HL-60 (cell line): Measurements from ENCODE around the gene BCL11A.
A peak's percentile ranks its signal among the peaks of the same experiment; 100 is the strongest.

ENCODE experiments used
- DNase-seq, 2 experiments: peaks; one replicate each; pipeline ENCODE4 v3.0.0-alpha.2; 2010 to 2020; ENCODE audit warnings: low read depth in 1 of 2, low spot score in 1 of 2
- H3K27ac ChIP-seq: fragments of 250-450 bp; sonication (Bioruptor Pico); replicated peaks from 2 replicates; pipeline ENCODE4 v1.5.1; 2020; ENCODE audit warnings: mild to moderate bottlenecking, moderate library complexity
- H3K27me3 ChIP-seq: fragments of 250-450 bp; sonication (Bioruptor Pico); 2 replicates; pipeline ENCODE4 v1.5.1; 2021; ENCODE audit warnings: mild to moderate bottlenecking, moderate library complexity; ENCODE audit not compliant: insufficient read depth, poor library complexity, severe bottlenecking
- H3K4me3 ChIP-seq: replicated peaks from 2 replicates; pipeline ENCODE4 v1.5.1; 2011; ENCODE audit warnings: mild to moderate bottlenecking, control low read depth, low read length; ENCODE audit not compliant: insufficient read depth
- GABPA ChIP-seq: IDR thresholded peaks from 2 replicates; pipeline ENCODE4 v1.6.1; 2012; ENCODE audit warnings: low read depth
- POLR2AphosphoS5 ChIP-seq: IDR thresholded peaks from 2 replicates; pipeline ENCODE4 v1.6.1; 2012; ENCODE audit warnings: low read depth
- SPI1 ChIP-seq: IDR thresholded peaks from 2 replicates; pipeline ENCODE4 v1.6.1; 2012; ENCODE audit warnings: low read depth, mild to moderate bottlenecking, borderline replicate concordance
- TF ChIP-seq, protein P1 (sequence below): IDR thresholded peaks from 2 replicates; pipeline ENCODE4 v1.6.1; 2012; ENCODE audit warnings: low read depth; ENCODE audit not compliant: insufficient replicate concordance
- TF ChIP-seq, protein P2 (sequence below): IDR thresholded peaks from one replicate; pipeline ENCODE4 v1.5.1; 2011; ENCODE audit warnings: low read length, control low read depth, inconsistent platforms; ENCODE audit not compliant: insufficient read depth

The BCL11A gene

DNA sequence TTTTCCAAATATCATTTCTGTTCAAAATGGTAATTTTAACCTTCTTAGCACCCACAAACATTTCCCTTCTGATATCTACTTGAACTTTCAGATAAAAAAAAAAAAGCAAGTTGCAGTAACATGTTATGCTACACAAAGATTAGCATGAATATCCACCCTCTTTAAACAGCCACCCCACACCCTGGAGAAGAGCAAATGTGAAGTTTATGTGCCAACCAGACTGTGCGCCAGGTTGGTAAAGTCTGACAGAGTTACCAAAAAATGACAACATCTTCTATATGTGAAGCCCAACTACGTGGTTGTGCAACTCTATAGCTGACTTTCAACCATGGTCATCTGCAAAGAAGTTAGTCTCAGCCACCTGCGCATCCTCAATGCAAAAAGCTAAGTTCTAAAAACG is 62.6 kb downstream of the BCL11A start:
- H3K27me3 ChIP-seq: no peaks in the 10 kb centered on the region
- H3K27ac ChIP-seq: no peak overlapping the region
- peak in 1 of 2 experiments; percentile 38 for DNase-seq
- TF ChIP-seq GABPA (no peak), POLR2AphosphoS5 (no peak)
- no peak overlapping the region for H3K4me3 ChIP-seq

DNA sequence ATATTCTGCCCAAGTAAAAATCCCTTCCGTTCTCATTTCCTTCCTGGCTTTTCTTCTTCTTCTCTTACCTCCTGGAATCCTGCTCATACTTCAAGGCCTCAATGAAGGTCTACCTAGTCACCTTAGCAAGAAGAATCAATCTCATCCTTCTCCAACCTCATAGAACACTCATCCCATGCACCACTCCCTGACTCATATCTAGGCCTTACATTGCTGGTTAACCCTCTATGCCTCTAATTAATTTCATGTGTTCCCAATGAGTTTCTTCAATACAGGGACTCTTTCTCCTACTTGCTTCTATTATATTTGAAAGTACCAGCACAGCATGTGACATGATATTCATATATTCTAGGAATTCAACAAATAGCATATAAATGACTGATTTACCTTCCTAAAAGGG is 63.0 kb downstream of the BCL11A start:
- Histone ChIP-seq H3K27ac (no peak overlapping the region), H3K27me3 (no peaks in the 10 kb centered on the region), H3K4me3 (no peak overlapping the region)
- no peak for DNase-seq
- TF ChIP-seq, protein P1, sequence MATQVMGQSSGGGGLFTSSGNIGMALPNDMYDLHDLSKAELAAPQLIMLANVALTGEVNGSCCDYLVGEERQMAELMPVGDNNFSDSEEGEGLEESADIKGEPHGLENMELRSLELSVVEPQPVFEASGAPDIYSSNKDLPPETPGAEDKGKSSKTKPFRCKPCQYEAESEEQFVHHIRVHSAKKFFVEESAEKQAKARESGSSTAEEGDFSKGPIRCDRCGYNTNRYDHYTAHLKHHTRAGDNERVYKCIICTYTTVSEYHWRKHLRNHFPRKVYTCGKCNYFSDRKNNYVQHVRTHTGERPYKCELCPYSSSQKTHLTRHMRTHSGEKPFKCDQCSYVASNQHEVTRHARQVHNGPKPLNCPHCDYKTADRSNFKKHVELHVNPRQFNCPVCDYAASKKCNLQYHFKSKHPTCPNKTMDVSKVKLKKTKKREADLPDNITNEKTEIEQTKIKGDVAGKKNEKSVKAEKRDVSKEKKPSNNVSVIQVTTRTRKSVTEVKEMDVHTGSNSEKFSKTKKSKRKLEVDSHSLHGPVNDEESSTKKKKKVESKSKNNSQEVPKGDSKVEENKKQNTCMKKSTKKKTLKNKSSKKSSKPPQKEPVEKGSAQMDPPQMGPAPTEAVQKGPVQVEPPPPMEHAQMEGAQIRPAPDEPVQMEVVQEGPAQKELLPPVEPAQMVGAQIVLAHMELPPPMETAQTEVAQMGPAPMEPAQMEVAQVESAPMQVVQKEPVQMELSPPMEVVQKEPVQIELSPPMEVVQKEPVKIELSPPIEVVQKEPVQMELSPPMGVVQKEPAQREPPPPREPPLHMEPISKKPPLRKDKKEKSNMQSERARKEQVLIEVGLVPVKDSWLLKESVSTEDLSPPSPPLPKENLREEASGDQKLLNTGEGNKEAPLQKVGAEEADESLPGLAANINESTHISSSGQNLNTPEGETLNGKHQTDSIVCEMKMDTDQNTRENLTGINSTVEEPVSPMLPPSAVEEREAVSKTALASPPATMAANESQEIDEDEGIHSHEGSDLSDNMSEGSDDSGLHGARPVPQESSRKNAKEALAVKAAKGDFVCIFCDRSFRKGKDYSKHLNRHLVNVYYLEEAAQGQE: no peak
- TF ChIP-seq SPI1: no peak
- no peak for TF ChIP-seq POLR2AphosphoS5
- TF ChIP-seq, protein P2, sequence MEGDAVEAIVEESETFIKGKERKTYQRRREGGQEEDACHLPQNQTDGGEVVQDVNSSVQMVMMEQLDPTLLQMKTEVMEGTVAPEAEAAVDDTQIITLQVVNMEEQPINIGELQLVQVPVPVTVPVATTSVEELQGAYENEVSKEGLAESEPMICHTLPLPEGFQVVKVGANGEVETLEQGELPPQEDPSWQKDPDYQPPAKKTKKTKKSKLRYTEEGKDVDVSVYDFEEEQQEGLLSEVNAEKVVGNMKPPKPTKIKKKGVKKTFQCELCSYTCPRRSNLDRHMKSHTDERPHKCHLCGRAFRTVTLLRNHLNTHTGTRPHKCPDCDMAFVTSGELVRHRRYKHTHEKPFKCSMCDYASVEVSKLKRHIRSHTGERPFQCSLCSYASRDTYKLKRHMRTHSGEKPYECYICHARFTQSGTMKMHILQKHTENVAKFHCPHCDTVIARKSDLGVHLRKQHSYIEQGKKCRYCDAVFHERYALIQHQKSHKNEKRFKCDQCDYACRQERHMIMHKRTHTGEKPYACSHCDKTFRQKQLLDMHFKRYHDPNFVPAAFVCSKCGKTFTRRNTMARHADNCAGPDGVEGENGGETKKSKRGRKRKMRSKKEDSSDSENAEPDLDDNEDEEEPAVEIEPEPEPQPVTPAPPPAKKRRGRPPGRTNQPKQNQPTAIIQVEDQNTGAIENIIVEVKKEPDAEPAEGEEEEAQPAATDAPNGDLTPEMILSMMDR: no peak
- no peak for TF ChIP-seq GABPA

DNA sequence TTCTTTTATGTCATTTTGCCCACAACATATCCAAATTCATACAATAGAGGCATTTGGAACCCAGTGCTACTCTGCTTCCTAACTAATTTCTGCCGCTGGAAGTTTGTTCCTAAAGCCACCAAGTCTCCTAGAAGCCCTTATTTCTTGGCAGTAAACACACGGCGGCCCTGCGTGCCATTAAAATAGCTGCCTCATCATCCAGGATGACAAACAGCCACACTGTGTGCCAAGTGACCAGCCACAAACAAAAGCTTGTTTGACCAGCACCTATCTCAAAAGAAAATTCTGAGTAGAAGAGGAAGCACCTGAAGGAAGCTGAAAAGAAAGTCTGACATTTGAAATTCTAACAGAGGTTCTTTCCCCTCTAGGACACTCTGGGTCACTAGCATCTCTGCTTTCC is 64.2 kb downstream of the BCL11A start:
- H3K27me3 ChIP-seq: no peaks in the 10 kb centered on the region
- no peak overlapping the region for H3K27ac ChIP-seq
- TF ChIP-seq, protein P2: no peak
- TF ChIP-seq SPI1 (no peak), GABPA (no peak), POLR2AphosphoS5 (no peak)
- TF ChIP-seq, protein P1: no peak
- no peak for DNase-seq
- no peak overlapping the region for H3K4me3 ChIP-seq

DNA sequence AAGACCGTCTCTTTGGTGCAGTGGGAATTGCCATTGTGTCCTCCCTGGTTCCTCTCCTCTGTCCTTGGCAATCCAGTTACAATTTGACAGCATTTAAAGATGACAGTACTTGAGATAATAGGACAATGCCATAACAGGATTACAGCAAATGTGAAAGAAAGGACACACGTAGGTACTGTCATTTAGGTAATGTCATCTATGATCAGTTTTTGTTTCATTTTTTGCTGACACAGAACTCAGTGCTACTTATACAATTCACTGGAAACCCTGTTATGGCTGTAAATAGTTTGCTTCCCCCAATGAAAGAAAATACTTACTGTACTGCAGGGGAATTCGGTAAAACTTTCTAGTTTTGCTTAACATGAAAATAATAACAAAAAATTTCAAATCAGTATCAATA is 65.2 kb downstream of the BCL11A start:
- no peak overlapping the region for H3K4me3 ChIP-seq
- H3K27me3 ChIP-seq: no peaks in the 10 kb centered on the region
- DNase-seq: no peak
- TF ChIP-seq GABPA (no peak), POLR2AphosphoS5 (no peak), SPI1 (no peak)
- TF ChIP-seq, protein P1: no peak
- TF ChIP-seq, protein P2: no peak
- H3K27ac ChIP-seq: no peak overlapping the region
